Measurements from ENCODE around the gene MSRB1. TPM values are rescaled to one million over a fixed set of nuclear protein-coding genes. Genes with fewer than 3 reads are reported as not detected.

The MSRB1 gene
- total and polyA plus RNA-seq, 2 of the 13 experiments (the other 11 are each of a cell fraction or from before 2014, with no cell fraction given): 32.1 to 75.4 TPM

DNA sequence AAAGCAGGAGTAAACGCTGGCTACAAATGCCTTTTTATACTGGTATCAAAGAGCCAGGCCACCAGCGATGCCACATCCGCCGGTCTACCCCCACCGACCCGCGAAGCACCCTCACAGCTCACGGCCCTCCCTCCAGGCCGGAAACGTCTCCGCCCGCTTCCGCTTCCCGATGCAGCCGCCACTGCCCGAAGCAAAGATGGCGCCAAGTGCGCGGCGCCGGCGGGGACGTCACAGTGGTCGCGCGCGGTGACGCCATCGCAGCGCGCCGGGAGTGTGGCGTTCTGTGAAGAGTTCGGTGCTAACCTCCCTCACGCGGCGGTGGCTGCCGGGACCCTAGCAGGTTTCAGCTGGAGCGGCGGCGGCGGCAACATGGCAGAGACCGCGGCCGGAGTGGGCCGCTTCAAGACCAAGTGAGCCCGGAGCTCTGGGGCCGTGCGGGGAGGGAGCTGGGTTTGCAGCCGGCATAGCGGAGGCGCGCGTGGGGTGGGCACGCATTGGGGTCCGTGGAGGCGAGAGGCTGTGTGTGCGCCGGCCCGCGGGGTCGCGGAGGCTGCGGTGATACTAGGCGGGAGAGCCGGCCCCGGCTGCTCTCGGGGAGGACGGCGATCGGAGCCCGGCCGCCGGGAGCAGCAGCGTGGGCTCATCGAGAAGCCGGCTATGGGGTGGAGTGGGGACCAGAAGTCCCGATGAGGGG lies 28.9 kb upstream of the MSRB1 start, which contains the start of gene TBL3 (continued):
- TF ChIP-seq ZNF543 (CRISPR knock-in tag; IDR thresholded peaks at IDR 0.05): peak; percentile 91
- no peak for TF ChIP-seq ZNF24 (IDR thresholded peaks at IDR 0.05)
- peak; percentile 89 for TF ChIP-seq ZIK1 (CRISPR knock-in tag; IDR thresholded peaks at IDR 0.05; ENCODE audit: borderline replicate concordance, low read depth)
- peak; percentile 86; the same call in 1 of the 2 replicates for TF ChIP-seq ZNF430 (CRISPR knock-in tag; IDR thresholded peaks at IDR 0.05)
- TF ChIP-seq ZNF660 (CRISPR knock-in tag; IDR thresholded peaks at IDR 0.05; ENCODE audit: borderline replicate concordance, low read depth): no peak
- TF ChIP-seq ZNF446 (CRISPR knock-in tag; IDR thresholded peaks at IDR 0.05): no peak
- TF ChIP-seq, protein P1, sequence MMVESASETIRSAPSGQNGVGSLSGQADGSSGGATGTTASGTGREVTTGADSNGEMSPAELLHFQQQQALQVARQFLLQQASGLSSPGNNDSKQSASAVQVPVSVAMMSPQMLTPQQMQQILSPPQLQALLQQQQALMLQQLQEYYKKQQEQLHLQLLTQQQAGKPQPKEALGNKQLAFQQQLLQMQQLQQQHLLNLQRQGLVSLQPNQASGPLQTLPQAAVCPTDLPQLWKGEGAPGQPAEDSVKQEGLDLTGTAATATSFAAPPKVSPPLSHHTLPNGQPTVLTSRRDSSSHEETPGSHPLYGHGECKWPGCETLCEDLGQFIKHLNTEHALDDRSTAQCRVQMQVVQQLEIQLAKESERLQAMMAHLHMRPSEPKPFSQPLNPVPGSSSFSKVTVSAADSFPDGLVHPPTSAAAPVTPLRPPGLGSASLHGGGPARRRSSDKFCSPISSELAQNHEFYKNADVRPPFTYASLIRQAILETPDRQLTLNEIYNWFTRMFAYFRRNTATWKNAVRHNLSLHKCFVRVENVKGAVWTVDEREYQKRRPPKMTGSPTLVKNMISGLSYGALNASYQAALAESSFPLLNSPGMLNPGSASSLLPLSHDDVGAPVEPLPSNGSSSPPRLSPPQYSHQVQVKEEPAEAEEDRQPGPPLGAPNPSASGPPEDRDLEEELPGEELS (CRISPR knock-in tag; IDR thresholded peaks at IDR 0.05): peak; percentile 71
- TF ChIP-seq FIP1L1 (IDR thresholded peaks at IDR 0.05; ENCODE audit: borderline replicate concordance, insufficient read depth, low read depth, low read length): no peak
- TF ChIP-seq ZKSCAN5 (CRISPR knock-in tag; IDR thresholded peaks at IDR 0.05): no peak
- peak; percentile 100 for TF ChIP-seq ATF1 (CRISPR knock-in tag; IDR thresholded peaks at IDR 0.05)
- TF ChIP-seq ARNT2 (CRISPR knock-in tag; IDR thresholded peaks at IDR 0.05; ENCODE audit: low read depth): peak; percentile 91
- TF ChIP-seq CBX1 (IDR thresholded peaks at IDR 0.05; ENCODE audit: low read depth): peak; percentile 91
- TF ChIP-seq ZFP1 (CRISPR knock-in tag; IDR thresholded peaks at IDR 0.05): peak; percentile 53; the same call in 1 of the 2 replicates
- TF ChIP-seq FOXA1 (IDR thresholded peaks at IDR 0.05): no peak
- TF ChIP-seq FOXA1 (CRISPR knock-in tag; IDR thresholded peaks at IDR 0.05): peak; percentile 64; the same call in 1 of the 2 replicates
- peak; percentile 63 for TF ChIP-seq ZNF598 (CRISPR knock-in tag; IDR thresholded peaks at IDR 0.05; ENCODE audit: borderline replicate concordance)
- peak; percentile 73; the same call in 1 of the 2 replicates for TF ChIP-seq ZNF431 (CRISPR knock-in tag; IDR thresholded peaks at IDR 0.05; ENCODE audit: borderline replicate concordance, low read depth)
- no peak for TF ChIP-seq CCAR2 (optimal IDR thresholded peaks at IDR 0.05; ENCODE audit: low read depth, low read length)
- 0 out of 4 replicates have a peak, but pooled peaks of 1 of the 2 experiments have one; percentile 11 for TF ChIP-seq MAFK (conservative IDR thresholded peaks at IDR 0.05 in 1 of 2, IDR thresholded peaks at IDR 0.05 in 1 of 2; ENCODE audit: low read length in 2 of 2)
- no peak; the same call in 1 of the 2 replicates for TF ChIP-seq RBAK (CRISPR knock-in tag; IDR thresholded peaks at IDR 0.05)
- peak; percentile 89; the same call in 1 of the 2 replicates for TF ChIP-seq ZNF205 (CRISPR knock-in tag; IDR thresholded peaks at IDR 0.05)
- TF ChIP-seq CC2D1A (CRISPR knock-in tag; IDR thresholded peaks at IDR 0.05): no peak
- peak; percentile 78; the same call in 1 of the 2 replicates for TF ChIP-seq REL (CRISPR knock-in tag; conservative IDR thresholded peaks at IDR 0.05)
- TF ChIP-seq KLF12 (CRISPR knock-in tag; IDR thresholded peaks at IDR 0.05; ENCODE audit: borderline replicate concordance): peak; percentile 95
- TF ChIP-seq, protein P2, sequence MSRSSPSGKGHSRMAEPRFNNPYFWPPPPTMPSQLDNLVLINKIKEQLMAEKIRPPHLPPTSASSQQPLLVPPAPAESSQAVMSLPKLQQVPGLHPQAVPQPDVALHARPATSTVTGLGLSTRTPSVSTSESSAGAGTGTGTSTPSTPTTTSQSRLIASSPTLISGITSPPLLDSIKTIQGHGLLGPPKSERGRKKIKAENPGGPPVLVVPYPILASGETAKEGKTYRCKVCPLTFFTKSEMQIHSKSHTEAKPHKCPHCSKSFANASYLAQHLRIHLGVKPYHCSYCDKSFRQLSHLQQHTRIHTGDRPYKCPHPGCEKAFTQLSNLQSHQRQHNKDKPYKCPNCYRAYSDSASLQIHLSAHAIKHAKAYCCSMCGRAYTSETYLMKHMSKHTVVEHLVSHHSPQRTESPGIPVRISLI (CRISPR knock-in tag; IDR thresholded peaks at IDR 0.05; ENCODE audit: borderline replicate concordance): peak; percentile 40; the same call in 1 of the 2 replicates
- peak; percentile 98 for TF ChIP-seq ZNF788 (CRISPR knock-in tag; IDR thresholded peaks at IDR 0.05; ENCODE audit: borderline replicate concordance)
- TF ChIP-seq RAD21 (CRISPR knock-in tag; IDR thresholded peaks at IDR 0.05): peak; percentile 15; the same call in 1 of the 2 replicates
- TF ChIP-seq NONO (IDR thresholded peaks at IDR 0.05): no peak
- peak; percentile 99 for TF ChIP-seq NONO (CRISPR knock-in tag; conservative IDR thresholded peaks at IDR 0.05)
- TF ChIP-seq FOXC1 (CRISPR knock-in tag; IDR thresholded peaks at IDR 0.05; ENCODE audit: borderline replicate concordance): peak; percentile 75

All from HepG2 (cell line).